Osteoblast (primary cell): ENCODE results near the gene ARHGAP8. TPM values are rescaled to one million over a fixed set of nuclear protein-coding genes. Genes with fewer than 3 reads are reported as not detected.
A peak's percentile ranks its signal among the peaks of the same experiment; 100 is the strongest.

Source experiments
- DNase-seq: peaks from one replicate; pipeline ENCODE4 v3.0.0; 2011; ENCODE audit warnings: low spot score, mixed read lengths; ENCODE audit not compliant: insufficient read length; ENCODE audit errors: missing footprints
- H2AFZ ChIP-seq: 2 replicates; pipeline ENCODE4 v1.6.0; 2011; ENCODE audit warnings: mild to moderate bottlenecking, low read length
- H3K27ac ChIP-seq: 2 replicates; pipeline ENCODE4 v1.5.1; 2011; ENCODE audit warnings: mild to moderate bottlenecking, low read depth, low read length, moderate library complexity
- H3K27me3 ChIP-seq: 2 replicates; pipeline ENCODE4 v1.6.0; 2012; ENCODE audit warnings: mild to moderate bottlenecking, control low read depth, inconsistent platforms, low read length, moderate library complexity; ENCODE audit not compliant: insufficient read depth
- H3K36me3 ChIP-seq: 2 replicates; pipeline ENCODE4 v1.5.1; 2011; ENCODE audit warnings: mild to moderate bottlenecking, low read length, control low read depth, moderate library complexity; ENCODE audit not compliant: insufficient read depth
- H3K4me1 ChIP-seq: 2 replicates; pipeline ENCODE4 v1.5.1; 2011; ENCODE audit warnings: mild to moderate bottlenecking, low read length, control low read depth, moderate library complexity; ENCODE audit not compliant: insufficient read depth
- H3K4me2 ChIP-seq: 2 replicates; pipeline ENCODE4 v1.6.0; 2011; ENCODE audit warnings: mild to moderate bottlenecking, low read length; ENCODE audit not compliant: insufficient read depth
- H3K4me3 ChIP-seq: fragments of 200-600 bp; sonication (generic); 3 replicates; pipeline ENCODE4 v1.5.1; 2012; ENCODE audit warnings: mild to moderate bottlenecking, low read length, inconsistent platforms; ENCODE audit not compliant: insufficient read depth
- H3K79me2 ChIP-seq: 2 replicates; pipeline ENCODE4 v1.6.0; 2012; ENCODE audit warnings: mild to moderate bottlenecking, low read length, control low read depth, inconsistent platforms; ENCODE audit not compliant: insufficient read depth
- H3K9me3 ChIP-seq: 2 replicates; pipeline ENCODE4 v1.5.1; 2011; ENCODE audit warnings: low read depth, low read length, control low read depth
- H4K20me1 ChIP-seq: 2 replicates; pipeline ENCODE4 v1.6.0; 2012; ENCODE audit warnings: mild to moderate bottlenecking, low read length, control low read depth; ENCODE audit not compliant: insufficient read depth
- CTCF ChIP-seq: IDR thresholded peaks from 2 replicates; pipeline ENCODE4 v1.5.1; 2011; ENCODE audit warnings: mild to moderate bottlenecking, low read depth, low read length, moderate library complexity; ENCODE audit errors: extremely low read depth
- total RNA-seq: library from RNA; depleted of rRNA; stranded (reverse); fragments of >200 nt; gene quantifications from 2 replicates; pipeline ENCODE4 v1.2.3, GENCODE V29; 2012

The ARHGAP8 gene
- total RNA-seq, 1 donor, result 0.36 TPM

DNA sequence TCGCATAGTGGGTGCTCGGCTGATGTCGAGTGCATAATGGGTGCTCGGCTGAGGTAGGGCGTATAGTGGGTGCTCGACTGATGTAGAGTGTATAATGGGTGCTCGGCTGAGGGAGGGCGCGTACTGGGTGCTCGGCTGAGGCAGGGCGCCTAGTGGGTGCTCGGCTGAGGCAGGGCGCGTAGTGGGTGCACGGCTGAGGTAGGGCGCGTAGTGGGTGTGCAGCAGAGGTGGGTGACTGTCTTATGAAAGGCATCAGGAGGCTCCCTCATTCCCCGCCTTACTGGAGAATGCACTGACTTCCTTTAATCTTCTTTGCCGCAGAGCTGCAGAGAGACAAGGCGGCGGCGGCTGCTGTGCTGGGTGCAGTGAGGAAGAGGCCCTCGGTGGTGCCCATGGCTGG lies 33.8 kb downstream of the ARHGAP8 start:
- Histone ChIP-seq H3K27me3 (no peaks in the 10 kb centered on the region), H3K79me2 (no peaks in the 10 kb centered on the region), H3K4me2 (no peak overlapping the region), H4K20me1 (no peaks in the 10 kb centered on the region), H3K9me3 (no peaks in the 10 kb centered on the region), H3K4me1 (no peaks in the 10 kb centered on the region), H3K4me3 (no peak overlapping the region), H3K36me3 (no peaks in the 10 kb centered on the region), H3K27ac (no peak overlapping the region), H2AFZ (no peak overlapping the region)
- no peak for TF ChIP-seq CTCF
- no peak for DNase-seq

GRCh38 chr22:44786610-44787009 lies 34.2 kb downstream of the ARHGAP8 start:
- no peak overlapping the region for H2AFZ ChIP-seq
- H3K4me2 ChIP-seq, result no peak overlapping the region
- no peaks in the 10 kb centered on the region for H4K20me1 ChIP-seq
- no peaks in the 10 kb centered on the region for H3K4me1 ChIP-seq
- no peak for TF ChIP-seq CTCF
- H3K79me2 ChIP-seq, result no peaks in the 10 kb centered on the region
- no peaks in the 10 kb centered on the region for H3K9me3 ChIP-seq
- no peak overlapping the region for H3K27ac ChIP-seq
- H3K36me3 ChIP-seq, result no peaks in the 10 kb centered on the region
- no peak overlapping the region for H3K4me3 ChIP-seq
- no peaks in the 10 kb centered on the region for H3K27me3 ChIP-seq
- no peak for DNase-seq

DNA sequence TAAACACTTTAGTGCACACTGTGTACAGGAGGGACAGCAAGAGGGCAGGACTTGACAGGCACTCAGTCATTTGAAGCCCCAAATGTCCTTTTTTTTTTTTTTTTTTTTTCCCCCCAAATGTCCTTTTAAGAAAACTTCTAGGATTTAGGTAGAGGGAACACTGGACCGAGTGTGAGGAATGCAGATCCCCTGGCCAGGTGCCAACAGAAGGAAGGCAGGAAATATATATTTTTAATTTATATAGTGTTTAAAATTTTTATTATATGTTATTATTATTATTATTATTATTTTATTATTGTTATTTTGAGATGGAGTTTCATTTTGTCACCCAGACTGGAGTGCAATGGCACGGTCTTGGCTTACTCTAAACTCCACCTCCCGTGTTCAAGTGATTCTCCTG lies 35.5 kb downstream of the ARHGAP8 start:
- H3K9me3 ChIP-seq, result no peaks in the 10 kb centered on the region
- no peaks in the 10 kb centered on the region for H3K27me3 ChIP-seq
- no peaks in the 10 kb centered on the region for H4K20me1 ChIP-seq
- H2AFZ ChIP-seq, result no peak overlapping the region
- no peaks in the 10 kb centered on the region for H3K79me2 ChIP-seq
- H3K27ac ChIP-seq, result no peak overlapping the region
- no peak for DNase-seq
- no peak overlapping the region for H3K4me3 ChIP-seq
- TF ChIP-seq CTCF, result no peak
- no peaks in the 10 kb centered on the region for H3K36me3 ChIP-seq
- no peak overlapping the region for H3K4me2 ChIP-seq
- H3K4me1 ChIP-seq, result no peaks in the 10 kb centered on the region

GRCh38 chr22:44793106-44793505 lies 40.7 kb downstream of the ARHGAP8 start:
- Histone ChIP-seq H3K4me3 (no peak overlapping the region), H3K9me3 (no peaks in the 10 kb centered on the region), H4K20me1 (no peaks in the 10 kb centered on the region), H3K36me3 (no peaks in the 10 kb centered on the region), H3K79me2 (no peaks in the 10 kb centered on the region), H3K27me3 (no peaks in the 10 kb centered on the region), H3K4me1 (no peaks in the 10 kb centered on the region), H2AFZ (no peak overlapping the region), H3K27ac (no peak overlapping the region), H3K4me2 (no peak overlapping the region)
- DNase-seq, result peak; percentile 50
- no peak for TF ChIP-seq CTCF
